ENCODE results near the gene SBNO2. TPM values are rescaled to one million over a fixed set of nuclear protein-coding genes. Genes with fewer than 3 reads are reported as not detected.

SBNO2 gene
- total RNA-seq, 4 donors from 2014 or later: 22.8 to 69.0 (median 25.5) TPM

DNA sequence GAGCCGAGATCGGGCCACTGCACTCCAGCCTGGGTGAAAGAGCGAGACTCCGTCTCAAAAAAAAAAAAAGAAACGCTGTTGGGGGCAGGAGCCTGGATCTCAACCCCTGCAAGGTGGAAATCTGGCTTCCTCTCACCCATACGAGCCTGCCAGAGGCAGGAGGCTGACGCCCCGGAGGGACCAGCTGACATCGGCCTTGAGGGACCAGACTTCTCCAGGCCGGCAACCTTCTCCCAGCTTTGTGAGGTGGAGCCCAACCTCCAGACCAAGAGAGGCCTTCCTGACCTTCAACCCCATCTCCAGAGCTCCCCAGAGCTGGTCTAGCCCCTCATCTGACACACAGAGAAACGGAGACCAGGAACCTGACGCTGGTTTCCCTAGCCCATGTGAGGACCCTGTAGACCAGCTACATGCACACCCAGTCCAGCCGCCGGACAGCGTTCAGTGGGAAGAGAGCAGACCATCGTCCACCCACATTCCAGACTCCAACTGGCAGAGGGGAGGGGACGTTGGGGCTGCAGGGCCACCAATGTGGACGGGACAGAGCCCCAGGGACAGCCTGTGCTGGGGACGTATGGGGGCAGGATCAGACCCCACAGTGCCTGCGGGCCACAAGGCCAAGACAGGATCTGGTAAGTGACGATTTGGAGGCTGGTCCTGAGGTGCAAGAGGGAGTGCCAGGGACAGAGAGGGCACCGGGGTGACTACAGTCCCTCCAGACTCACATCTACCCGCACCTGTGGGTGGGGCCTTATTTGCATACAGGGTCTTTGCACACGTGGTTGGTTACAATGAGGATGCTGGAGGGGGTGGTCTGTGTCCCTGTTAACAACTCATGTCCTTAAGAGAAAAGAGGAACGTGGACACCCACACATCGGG lies 11.4 kb downstream of the SBNO2 start:
- TF ChIP-seq, protein P1, sequence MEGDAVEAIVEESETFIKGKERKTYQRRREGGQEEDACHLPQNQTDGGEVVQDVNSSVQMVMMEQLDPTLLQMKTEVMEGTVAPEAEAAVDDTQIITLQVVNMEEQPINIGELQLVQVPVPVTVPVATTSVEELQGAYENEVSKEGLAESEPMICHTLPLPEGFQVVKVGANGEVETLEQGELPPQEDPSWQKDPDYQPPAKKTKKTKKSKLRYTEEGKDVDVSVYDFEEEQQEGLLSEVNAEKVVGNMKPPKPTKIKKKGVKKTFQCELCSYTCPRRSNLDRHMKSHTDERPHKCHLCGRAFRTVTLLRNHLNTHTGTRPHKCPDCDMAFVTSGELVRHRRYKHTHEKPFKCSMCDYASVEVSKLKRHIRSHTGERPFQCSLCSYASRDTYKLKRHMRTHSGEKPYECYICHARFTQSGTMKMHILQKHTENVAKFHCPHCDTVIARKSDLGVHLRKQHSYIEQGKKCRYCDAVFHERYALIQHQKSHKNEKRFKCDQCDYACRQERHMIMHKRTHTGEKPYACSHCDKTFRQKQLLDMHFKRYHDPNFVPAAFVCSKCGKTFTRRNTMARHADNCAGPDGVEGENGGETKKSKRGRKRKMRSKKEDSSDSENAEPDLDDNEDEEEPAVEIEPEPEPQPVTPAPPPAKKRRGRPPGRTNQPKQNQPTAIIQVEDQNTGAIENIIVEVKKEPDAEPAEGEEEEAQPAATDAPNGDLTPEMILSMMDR (IDR thresholded peaks at IDR 0.05): no peak
- TF ChIP-seq POLR2A (IDR thresholded peaks at IDR 0.05): no peak
- no peaks in the 10 kb centered on the region for H3K27me3 ChIP-seq
- no peaks in the 10 kb centered on the region for H3K9me3 ChIP-seq
- WGBS, 2 donors: 83 to 86% methylated on average over 25 to 26 of the region's 26 CpGs
- H3K27ac ChIP-seq: no peak overlapping the region
- H3K4me3 ChIP-seq (replicated peaks in 1 of 3): no peak overlapping the region
- H3K36me3 ChIP-seq: no peaks in the 10 kb centered on the region
- DNase-seq: no peak
- H3K4me1 ChIP-seq: peaks cover 22 to 34% of the 10 kb centered on the region in 2 donors
- intact Hi-C loops (cut with DNase I): no loop called here

DNA sequence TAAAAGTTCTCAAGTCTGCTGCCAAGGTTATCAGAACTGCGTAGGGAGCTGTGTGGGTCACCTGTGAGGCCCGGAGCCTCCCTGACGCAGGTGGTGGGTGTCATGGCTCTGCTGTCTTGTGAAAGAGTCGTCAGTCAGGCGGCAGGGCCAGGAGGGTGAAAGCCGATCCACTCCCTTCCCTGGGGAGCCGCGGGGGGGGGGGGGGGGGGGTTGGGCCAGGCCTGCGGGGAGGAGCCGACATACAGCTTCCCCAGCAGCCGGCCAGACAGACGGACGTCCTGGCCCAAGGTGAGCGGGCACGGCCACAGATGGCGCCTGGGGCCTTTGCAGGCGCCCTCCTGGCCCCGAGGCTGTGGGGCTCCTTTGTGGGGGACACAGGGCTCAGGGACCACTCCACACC lies 12.4 kb downstream of the SBNO2 start:
- 29 to 44% methylated on average over 10 to 11 of the region's 18 CpGs for WGBS, 2 donors
- TF ChIP-seq POLR2A (IDR thresholded peaks at IDR 0.05): no peak
- TF ChIP-seq, protein P1 (IDR thresholded peaks at IDR 0.05): no peak
- peak; percentile 83 to 86 for DNase-seq
- Histone ChIP-seq H3K36me3 (no peaks in the 10 kb centered on the region), H3K4me1 (peaks cover 18 to 25% of the 10 kb centered on the region in 2 donors), H3K27me3 (no peaks in the 10 kb centered on the region), H3K9me3 (no peaks in the 10 kb centered on the region), H3K4me3 (replicated peaks in 1 of 3) (no peak overlapping the region), H3K27ac (peak overlapping the region; percentile 30 to 77 (median 57))
- intact Hi-C loops (cut with DNase I): no loop called here

DNA sequence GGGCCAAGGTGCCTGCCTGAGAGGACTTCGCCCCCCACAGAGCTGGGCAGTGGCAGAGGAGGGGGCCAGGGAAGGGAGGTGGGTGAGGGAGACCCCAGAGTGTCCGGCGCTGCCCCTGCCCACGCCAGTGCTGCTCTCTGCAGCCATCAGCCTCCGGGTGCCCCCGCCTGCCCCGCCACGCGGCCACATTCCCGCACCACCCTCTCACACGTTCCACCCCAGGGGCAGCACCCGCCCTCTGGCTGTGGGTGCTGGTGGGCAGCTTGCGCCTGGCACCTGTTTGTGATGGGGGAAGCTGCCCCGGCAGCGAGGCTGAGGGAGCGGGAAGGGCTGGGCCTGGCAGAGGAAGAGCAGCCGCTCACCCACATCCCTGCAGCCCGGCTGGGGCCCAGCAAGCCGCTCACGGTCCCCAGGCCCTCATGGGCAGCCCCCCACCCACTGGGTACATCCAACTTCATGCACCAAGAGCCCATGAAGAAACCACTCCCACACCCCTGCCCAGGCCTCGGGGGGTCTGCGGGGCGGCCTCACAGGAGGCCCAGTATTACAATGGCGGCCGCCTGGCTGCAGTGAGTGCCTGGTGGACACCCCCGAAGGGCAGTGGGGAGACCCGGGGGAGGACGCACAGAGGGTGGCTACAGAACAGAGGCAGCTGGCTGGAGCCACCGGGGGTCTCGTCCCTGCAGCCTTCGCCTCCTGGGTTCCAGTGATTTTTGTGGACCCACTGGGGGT lies 14.0 kb downstream of the SBNO2 start:
- no peak for DNase-seq
- Histone ChIP-seq H3K27me3 (no peaks in the 10 kb centered on the region), H3K4me1 (peaks cover 20 to 28% of the 10 kb centered on the region in 2 donors), H3K36me3 (no peaks in the 10 kb centered on the region), H3K4me3 (replicated peaks in 1 of 3) (no peak overlapping the region), H3K9me3 (no peaks in the 10 kb centered on the region), H3K27ac (no peak overlapping the region)
- no peak for TF ChIP-seq POLR2A (IDR thresholded peaks at IDR 0.05)
- TF ChIP-seq, protein P1 (IDR thresholded peaks at IDR 0.05): no peak
- intact Hi-C loops (cut with DNase I): no loop called here
- WGBS, 2 donors: 92 to 100% methylated on average over 1 to 21 of the region's 31 CpGs

DNA sequence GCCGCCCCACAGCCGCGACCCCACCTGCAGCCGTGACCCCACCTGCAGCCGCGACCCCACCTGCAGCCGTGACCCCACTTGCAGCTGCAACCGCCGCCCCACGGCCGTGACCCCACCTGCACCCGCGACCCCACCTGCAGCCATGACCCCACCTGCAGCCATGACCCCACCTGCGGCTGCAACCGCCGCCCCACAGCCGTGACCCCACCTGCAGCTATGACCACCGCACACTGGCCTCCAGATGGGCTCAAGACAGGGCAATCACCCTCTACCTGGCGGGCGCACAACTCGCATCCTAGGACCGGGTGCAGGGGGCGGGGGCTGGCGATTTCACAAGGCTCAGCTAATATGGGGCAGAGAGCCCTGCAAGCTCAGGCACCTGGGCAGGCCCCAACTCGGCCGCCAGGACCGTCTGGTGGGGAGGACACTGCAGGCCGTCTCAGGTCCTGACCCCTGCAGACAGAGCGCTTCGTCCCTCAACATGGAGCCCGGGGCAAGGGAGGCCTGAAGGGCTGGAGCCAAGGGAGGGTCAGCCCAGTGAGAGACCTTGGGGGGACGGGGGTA lies 15.1 kb downstream of the SBNO2 start:
- Histone ChIP-seq H3K36me3 (no peaks in the 10 kb centered on the region), H3K27me3 (no peaks in the 10 kb centered on the region), H3K4me3 (replicated peaks in 1 of 3) (no peak overlapping the region), H3K27ac (no peak overlapping the region), H3K9me3 (no peaks in the 10 kb centered on the region), H3K4me1 (peaks cover 23 to 36% of the 10 kb centered on the region in 2 donors)
- intact Hi-C loops (cut with DNase I): no loop called here
- TF ChIP-seq POLR2A (IDR thresholded peaks at IDR 0.05): no peak
- TF ChIP-seq, protein P1 (IDR thresholded peaks at IDR 0.05): no peak
- 81 to 92% methylated on average over 9 to 25 of the region's 32 CpGs for WGBS, 2 donors
- no peak for DNase-seq
